Measurements from ENCODE around the gene ADCY10. TPM values are rescaled to one million over a fixed set of nuclear protein-coding genes. Genes with fewer than 3 reads are reported as not detected.

ADCY10 gene
- total RNA-seq, 1 experiment from 2014 or later: 0.20 TPM

- H3T11ph ChIP-seq (ENCODE audit: low read length): peak within 1 kb of the TSS; percentile 84
- peak within 1 kb of the TSS; percentile 52 for H3K27ac ChIP-seq (ENCODE audit: insufficient read length, low read depth, low read length)
- no peak within 1 kb of the TSS for H3K23ac ChIP-seq (ENCODE audit: insufficient read length, low read depth, low read length)
- no CpG with 5 or more reads among the region's 51 CpGs for WGBS (ENCODE audit: extremely low coverage, insufficient read length, low lambda C conversion rate)
- H2BK120ac ChIP-seq (ENCODE audit: low read depth, low read length, poor library complexity, severe bottlenecking): no peak within 1 kb of the TSS
- no peaks in the 10 kb centered on the region for H3K27me3 Mint-ChIP-seq (ENCODE audit: low read depth)
- peaks cover 19 to 24% of the 10 kb centered on the region in 2 experiments for H3K4me1 Mint-ChIP-seq
- H2AK5ac ChIP-seq (ENCODE audit: insufficient read length, low read length): no peak within 1 kb of the TSS
- H2BK15ac ChIP-seq (ENCODE audit: low read depth, low read length): no peak within 1 kb of the TSS
- H3K56ac ChIP-seq (ENCODE audit: insufficient read length, low read depth, low read length): peak within 1 kb of the TSS; percentile 2
- peak within 1 kb of the TSS; percentile 82 for H2AFZ ChIP-seq (ENCODE audit: low read length)
- H3K36me3 Mint-ChIP-seq (ENCODE audit: insufficient read depth in 1 of 3, low read depth in 3 of 3): peaks cover 0 to 8% (median 3%) of the 10 kb centered on the region in 3 experiments; a peak in 4 of 7 replicates
- no peak within 1 kb of the TSS for H2BK20ac ChIP-seq (ENCODE audit: low read depth, low read length, poor library complexity, severe bottlenecking)
- peak; percentile 59 for DNase-seq
- no peak within 1 kb of the TSS for H4K91ac ChIP-seq (ENCODE audit: insufficient read length, low read depth, low read length)
- peak within 1 kb of the TSS; percentile 88 to 97 for H3K4me3 Mint-ChIP-seq
- H3K27me3 ChIP-seq (ENCODE audit: insufficient read depth, low read length): no peaks in the 10 kb centered on the region
- H3K27ac Mint-ChIP-seq: peak within 1 kb of the TSS; percentile 100
- peak within 1 kb of the TSS; percentile 29 for H4K5ac ChIP-seq (ENCODE audit: insufficient read length, low read depth, low read length)
- peaks cover 11% of the 10 kb centered on the region for H3K23me2 ChIP-seq (ENCODE audit: insufficient read length, low read depth, low read length, poor library complexity, severe bottlenecking)
- no peak within 1 kb of the TSS for H2BK12ac ChIP-seq (ENCODE audit: insufficient read length, low read depth, low read length)
- peak within 1 kb of the TSS; percentile 92 for H3K14ac ChIP-seq (ENCODE audit: insufficient read depth, low read length)
- peaks cover 0 to 3% of the 10 kb centered on the region in 2 experiments; a peak in 1 of 5 replicates for H3K9me3 Mint-ChIP-seq
- H3K4ac ChIP-seq (ENCODE audit: low read depth, low read length): no peak within 1 kb of the TSS; the same call in 1 of the 2 replicates
- peak within 1 kb of the TSS; percentile 98 for H3K18ac ChIP-seq (ENCODE audit: insufficient read length, low read depth, low read length)
- peaks cover 7% of the 10 kb centered on the region; the same call in 1 of the 2 replicates for H3K79me2 ChIP-seq (ENCODE audit: insufficient read depth, low read length)
- 0 out of 2 replicates have a peak, but pooled peaks cover 3% of the 10 kb centered on the region for H3K4me1 ChIP-seq (ENCODE audit: insufficient read depth, low read length)
- H2BK5ac ChIP-seq (ENCODE audit: insufficient read length, low read length): no peak within 1 kb of the TSS
- TF ChIP-seq CTCF (conservative IDR thresholded peaks at IDR 0.05): no peak
- peak within 1 kb of the TSS; percentile 94 for H3K9ac ChIP-seq (ENCODE audit: extremely low read depth, insufficient read length, low read length)
- no peaks in the 10 kb centered on the region for H4K20me1 ChIP-seq (ENCODE audit: control insufficient read depth, insufficient read depth, insufficient read length)
- peak within 1 kb of the TSS; percentile 87 for H3K4me2 ChIP-seq (ENCODE audit: insufficient read depth, insufficient read length, low read length)
- H4K8ac ChIP-seq (replicated peaks; ENCODE audit: insufficient read length, low read depth, low read length): no peak within 1 kb of the TSS
- H3K79me1 ChIP-seq (ENCODE audit: insufficient read depth, low read depth, low read length, poor library complexity, severe bottlenecking): no peaks in the 10 kb centered on the region
- H3K9me3 ChIP-seq (ENCODE audit: control insufficient read depth, low read depth, low read length): no peaks in the 10 kb centered on the region
Measured at GRCh38 chr1:167936930-167937708, 23.2 kb upstream of the ADCY10 start, which contains the start of gene MPC2. Gene MPC2, minus strand, starts transcription at chr1:167937072. Its CDS starts 1,231 bp downstream, at chr1:167935841.

Data from H9 (cell line).